SIG-M5 treated with dmso at 0.1 percent for 504 hours (cell line): ENCODE results near the gene TMEM221.
A peak's percentile ranks its signal among the peaks of the same experiment; 100 is the strongest.
"Not testable (repeated sequence)": the region's sequence is repeated elsewhere in the genome, so short reads cannot be mapped to it uniquely, and the experiment has no call there.

Experiments
- DNase-seq: peaks from one replicate; lab custom pipeline; 2025; ENCODE audit not compliant: unreplicated experiment; lab: John Stamatoyannopoulos, UW

TMEM221 gene

GRCh38 chr19:17448131-17448967 lies at the start of gene TMEM221:
TSS of gene TMEM221 (minus strand) at chr19:17448668. CDS start at chr19:17448462, 206 bp downstream.
- DNase-seq = peak; percentile 6

GRCh38 chr19:17497149-17497798 lies 48.8 kb upstream of the TMEM221 start:
- DNase-seq = no peak

GRCh38 chr19:17496337-17496997 lies 48.0 kb upstream of the TMEM221 start:
- peak; percentile 70 for DNase-seq

GRCh38 chr19:17495639-17496296 lies 47.3 kb upstream of the TMEM221 start:
- DNase-seq = no peak

- DNase-seq = no peak
Measured at GRCh38 chr19:17491287-17491686, 42.8 kb upstream of the TMEM221 start.

GRCh38 chr19:17490411-17490810 lies 41.9 kb upstream of the TMEM221 start:
- DNase-seq = no peak

- no peak for DNase-seq
Measured at GRCh38 chr19:17489392-17490030, 41.0 kb upstream of the TMEM221 start.

- DNase-seq = peak; percentile 62
Measured at GRCh38 chr19:17488593-17489391, 40.3 kb upstream of the TMEM221 start.

- no peak for DNase-seq
Measured at GRCh38 chr19:17487284-17488121, 39.0 kb upstream of the TMEM221 start.

- DNase-seq = no peak
Measured at GRCh38 chr19:17486545-17487240, 38.2 kb upstream of the TMEM221 start.

GRCh38 chr19:17484520-17485185 lies 36.2 kb upstream of the TMEM221 start:
- DNase-seq = no peak

GRCh38 chr19:17483605-17484002 lies 35.1 kb upstream of the TMEM221 start:
- no peak for DNase-seq

GRCh38 chr19:17482877-17483604 lies 34.6 kb upstream of the TMEM221 start:
- DNase-seq = no peak

- no peak for DNase-seq
Measured at GRCh38 chr19:17481986-17482385, 33.5 kb upstream of the TMEM221 start.

- DNase-seq = no peak
Measured at GRCh38 chr19:17479325-17479791, 30.9 kb upstream of the TMEM221 start.

- peak; percentile 3 for DNase-seq
Measured at GRCh38 chr19:17475541-17476115, 27.2 kb upstream of the TMEM221 start.

- not testable (repeated sequence) for DNase-seq
Measured at GRCh38 chr19:17475011-17475540, 26.6 kb upstream of the TMEM221 start.
